ELR (cell line): ENCODE results near the gene PGBD5.

Experiments
- DNase-seq: peaks from one replicate; pipeline ENCODE4 v3.0.0-alpha.2; 2015; ENCODE audit warnings: low read depth

PGBD5 gene

DNA sequence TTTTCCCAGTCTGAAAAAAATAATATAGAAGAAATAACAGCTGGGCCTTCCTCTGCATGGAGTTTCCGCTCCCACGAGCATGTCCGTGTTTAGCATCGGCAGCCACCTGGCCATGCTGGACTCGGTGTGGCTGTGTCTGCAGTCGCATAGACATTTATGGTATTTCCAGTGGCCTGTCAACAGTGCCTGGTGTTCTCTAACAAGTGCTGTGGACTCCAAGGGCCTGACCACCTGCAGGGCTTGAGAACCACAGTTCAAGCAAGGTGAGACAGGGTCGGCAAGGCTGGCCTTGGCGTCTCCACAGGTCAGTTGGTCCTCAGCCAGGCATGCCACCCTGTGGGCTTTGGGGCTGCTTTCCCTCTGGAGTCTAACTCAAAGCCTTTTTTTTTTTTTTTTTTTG lies 124.8 kb downstream of the PGBD5 start:
- DNase-seq, result no peak

DNA sequence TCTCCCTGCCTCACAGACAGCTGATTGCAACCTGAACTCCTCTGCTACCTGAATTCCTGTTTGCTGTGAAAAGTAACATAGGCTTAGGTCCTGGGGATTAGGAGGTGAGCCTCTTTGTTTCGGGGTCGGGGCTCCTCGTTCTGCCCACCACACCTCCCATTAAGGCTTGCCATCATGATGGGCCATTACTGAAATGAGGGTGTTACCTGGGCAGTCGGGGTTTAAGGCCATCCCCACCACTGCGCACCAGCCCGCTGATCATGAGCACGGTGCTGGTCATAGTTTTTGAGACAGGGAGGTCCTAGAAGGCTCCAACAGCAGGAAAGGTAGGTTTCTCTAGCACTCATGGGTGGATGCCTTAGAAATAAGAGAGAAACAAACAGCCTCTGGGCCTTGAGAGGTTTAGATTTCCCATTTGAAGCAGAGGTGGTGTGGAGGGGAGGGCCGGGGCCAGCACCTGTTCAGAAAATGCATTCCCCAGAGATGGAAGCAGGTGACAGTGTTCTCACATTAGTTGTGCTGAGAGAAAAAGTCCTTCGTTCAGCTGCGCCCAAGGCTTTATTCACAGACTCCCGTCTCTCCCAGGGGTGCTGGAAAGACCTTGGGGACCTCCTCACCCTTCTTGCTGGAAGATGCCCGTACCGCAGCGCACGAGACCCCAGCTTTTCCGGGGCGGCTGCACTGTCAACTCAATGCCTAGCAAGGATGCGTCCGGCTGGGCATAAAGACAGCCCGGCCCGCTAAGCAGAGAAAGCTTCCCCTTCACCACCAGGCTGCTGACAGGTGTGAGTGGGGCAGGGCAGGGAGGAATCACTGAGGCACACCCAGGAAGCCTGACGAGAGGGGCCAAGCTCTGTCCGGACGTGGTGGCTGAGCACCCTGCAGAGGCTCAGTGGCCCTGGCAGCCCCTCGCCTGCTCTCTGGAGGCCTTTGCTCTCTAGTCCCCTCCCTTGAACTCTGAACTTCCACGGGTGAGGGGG lies 125.5 kb downstream of the PGBD5 start:
- DNase-seq, result no peak

DNA sequence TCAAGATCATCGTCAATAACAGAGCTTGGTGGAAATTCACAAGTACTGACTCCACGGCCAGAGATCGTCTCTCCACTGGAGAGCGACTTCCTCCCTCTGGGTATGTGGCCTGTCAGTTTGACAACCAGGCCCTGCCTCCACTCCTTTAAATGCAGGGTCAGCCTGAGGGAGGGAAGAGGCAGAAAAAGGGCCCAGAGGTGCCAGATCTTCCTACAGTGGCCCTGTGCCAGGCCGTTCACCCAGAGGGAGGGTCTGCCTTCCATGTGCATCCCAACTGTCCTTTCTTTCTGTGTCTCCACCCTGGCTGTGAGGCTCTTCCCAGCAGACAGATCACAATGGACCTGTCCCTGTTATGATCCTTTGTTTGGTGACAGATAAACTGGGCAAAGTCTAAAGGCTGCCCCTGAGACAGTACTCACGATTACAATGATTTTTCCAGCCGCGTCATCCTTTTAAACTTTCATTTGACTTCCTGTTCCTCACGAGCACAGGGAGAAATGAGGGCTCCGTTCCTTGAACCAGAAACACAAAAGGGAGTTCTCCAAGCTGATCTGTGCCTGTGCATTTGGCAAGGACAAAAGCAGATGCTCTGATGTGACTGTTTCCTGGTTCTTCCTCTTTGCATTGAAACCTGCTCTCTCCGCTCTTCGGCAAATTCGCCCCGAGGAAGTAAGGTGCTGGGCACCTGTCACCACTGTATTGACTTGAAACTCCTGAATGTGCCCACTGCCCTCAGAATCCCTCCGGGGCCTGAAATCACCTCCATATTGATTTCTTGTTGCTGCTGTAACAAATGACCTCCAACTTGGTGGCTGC lies 126.7 kb downstream of the PGBD5 start:
- no peak for DNase-seq

DNA sequence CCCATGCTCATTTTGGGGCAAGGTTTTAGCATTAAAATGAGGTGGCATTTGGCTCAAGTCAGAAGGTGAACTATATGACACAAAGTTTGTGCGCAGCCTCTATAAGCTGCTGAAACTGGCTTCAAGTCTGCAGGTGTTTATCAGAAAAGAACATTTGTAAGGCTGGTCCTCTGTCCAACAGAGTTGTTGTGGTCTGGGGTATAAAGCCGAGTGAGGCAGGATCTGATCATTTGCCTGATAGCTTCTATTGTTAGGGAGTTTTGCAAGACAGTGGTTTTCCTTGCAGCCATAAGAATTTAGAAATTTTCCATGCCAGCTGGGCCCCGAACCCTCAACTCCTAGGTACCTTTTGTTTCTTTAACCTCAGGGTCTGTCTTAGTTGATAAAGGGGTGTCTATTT lies 130.8 kb downstream of the PGBD5 start:
- DNase-seq, result no peak

DNA sequence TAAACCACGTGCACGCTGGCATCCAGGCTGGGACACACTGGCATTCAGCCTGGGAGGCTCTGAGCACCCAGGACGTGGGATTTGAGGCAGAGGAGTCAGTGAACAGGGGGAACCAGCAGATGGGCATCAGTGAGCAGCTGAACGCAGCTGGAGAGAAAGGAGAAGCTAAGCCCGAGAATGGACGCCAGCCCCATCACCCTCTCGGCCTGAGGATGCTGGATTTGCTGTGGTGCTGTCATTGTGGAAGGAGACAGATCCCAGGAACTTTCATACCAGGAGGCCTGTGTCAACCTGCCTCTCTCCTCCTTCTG lies 132.8 kb downstream of the PGBD5 start:
- DNase-seq, result no peak

DNA sequence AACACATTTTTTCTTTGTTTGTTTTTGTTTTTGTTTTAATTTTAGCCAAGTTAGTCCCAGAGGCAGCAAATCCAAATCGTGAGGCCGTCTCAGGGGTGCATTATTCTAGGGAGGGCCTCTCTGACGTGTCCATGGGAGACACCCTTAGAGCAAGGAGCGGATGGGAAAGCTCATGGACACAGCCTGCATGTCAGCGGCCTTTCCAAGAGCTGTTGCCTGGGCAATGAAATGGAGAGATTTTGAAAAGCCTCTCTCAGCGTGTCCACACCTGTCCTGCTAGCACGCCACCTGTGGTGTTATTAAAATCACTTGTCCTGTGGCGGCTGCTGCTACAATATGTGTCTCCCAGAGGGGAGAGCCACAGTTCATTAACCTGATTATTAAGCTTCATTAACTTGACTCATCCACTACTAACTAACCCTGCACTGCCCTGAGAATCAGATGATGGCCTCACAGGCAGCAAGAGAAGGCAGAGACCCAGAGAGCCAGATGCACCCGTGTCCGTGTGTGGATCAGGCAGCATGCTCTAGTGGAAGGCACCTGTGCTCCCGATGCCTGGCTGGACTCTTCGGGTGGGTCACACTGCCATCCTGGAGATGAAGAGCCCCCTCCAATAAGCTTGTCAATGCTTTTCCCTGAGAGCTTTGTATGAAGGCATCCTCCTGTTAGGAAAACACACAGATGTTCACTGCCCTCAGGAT lies 133.3 kb downstream of the PGBD5 start:
- DNase-seq, result no peak

DNA sequence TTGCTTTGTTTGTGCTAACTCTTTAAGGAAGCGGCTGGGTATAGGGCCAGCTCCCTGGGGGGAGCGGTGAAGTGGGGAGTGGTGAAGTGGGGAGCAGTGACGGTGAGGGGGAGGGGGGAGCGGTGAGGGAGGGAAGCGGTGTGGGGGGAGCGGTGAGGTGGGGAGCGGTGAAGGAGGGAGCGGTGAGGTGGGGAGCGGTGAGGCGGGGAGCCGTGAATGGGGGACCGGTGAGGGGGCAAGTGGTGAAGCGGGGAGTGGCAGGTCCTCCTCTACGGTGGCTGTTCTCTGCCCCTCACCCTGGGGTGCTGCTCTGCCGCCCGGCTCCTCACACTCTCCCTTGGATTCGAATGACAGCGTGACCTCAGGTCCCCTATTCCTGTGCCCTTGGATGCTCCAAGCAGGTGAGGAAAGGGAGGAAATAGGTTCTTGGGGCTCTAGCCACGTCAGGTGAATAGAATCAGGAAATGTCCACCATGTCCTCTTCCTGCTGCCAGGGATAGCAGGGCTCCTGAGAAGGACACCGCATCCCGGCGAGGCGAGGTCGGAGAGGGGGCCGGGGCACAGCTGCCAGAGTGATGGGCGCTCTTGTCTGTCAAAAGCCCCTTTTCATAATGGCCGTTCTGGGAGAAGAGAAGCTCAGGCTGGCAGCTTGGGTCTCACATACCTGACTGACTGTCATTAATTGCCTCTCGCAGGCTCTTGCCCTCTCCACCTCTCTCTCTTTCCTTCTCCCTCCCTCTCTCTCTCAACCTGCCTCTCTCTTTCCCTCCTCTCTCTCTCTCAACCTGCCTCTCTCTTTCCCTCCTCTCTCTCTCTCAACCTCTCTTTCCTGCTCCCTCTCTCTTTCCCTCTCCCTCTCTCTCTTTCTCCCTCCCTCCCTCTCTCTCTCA lies 134.2 kb downstream of the PGBD5 start:
- no peak for DNase-seq

DNA sequence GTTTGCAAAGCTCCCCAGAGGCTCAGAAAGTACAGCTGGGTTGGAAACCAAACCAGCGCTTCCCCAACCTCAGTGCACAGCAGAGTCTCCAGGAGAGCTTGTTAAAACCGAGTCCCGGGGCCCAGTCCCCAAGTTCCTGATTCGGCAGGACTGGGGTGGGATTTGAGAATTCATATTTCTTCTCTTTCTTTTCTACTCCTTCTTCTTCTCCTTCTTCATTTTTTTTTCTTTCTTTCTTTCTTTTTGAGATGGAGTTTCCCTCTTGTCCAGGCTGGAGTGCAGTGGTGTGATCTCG lies 136.8 kb downstream of the PGBD5 start:
- DNase-seq, result no peak

DNA sequence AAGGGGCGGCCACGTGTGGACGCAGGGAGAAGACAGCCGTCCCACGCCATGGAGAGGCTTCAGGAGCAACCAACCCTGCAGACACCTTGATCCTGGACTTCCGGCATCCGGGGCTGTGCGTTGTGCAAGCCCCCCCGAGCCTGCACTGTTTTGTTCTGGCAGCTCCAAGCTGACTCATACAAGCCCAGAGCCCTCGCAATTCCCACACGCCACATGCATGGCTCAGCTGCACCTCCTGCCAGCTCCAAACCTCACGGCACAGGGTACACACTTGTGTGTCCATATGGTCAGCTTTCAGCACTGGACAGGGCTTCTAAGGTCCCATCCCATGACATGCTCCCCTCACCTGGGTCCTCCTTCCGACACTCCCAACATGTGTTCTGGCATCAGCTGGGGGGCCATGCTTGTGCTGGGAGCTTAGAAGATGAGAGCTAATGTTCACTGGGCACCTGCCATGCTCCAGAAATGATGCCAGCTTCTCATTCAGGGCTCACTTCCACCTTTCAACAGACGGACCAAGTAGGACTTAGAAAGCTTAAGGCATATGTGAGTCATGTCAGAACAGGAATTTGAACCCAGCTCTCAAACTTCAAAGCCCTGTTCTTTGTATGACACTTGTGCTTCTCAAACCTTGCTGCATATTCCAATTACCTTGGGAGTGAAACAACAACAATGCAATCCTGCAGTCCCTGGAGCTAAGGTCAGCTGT lies 137.3 kb downstream of the PGBD5 start:
- DNase-seq, result peak; percentile 32

DNA sequence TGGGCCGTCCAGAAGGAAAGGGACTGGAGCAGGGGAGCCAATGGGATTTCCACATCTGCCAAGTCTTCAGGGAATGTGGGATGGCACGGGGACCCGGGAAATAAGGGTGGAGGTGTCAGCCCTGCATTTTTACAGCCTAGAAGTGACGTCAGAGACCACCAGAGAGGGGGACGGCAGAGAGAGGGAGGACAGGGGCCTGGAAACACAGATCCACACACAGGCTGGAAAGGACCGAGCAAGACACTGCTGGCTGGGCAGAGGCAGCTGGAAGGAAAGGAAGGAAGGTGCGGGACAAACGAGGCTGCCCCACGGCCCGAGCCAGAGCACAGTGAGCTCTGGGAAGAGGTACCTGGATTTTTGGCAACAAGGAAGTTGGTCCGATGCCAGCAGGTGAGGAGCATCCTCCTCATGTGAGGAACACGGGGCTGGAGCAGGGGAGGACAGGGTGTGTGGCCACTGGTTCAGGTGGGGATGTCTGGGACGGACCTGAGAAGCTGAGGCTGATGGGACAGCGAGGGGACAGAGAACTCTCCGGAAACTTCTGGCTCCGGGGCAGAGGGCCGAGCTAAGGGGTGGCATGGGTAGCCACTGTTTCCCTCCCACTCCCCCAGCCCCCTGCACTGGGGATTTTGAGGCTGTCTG lies 138.3 kb downstream of the PGBD5 start:
- no peak for DNase-seq

DNA sequence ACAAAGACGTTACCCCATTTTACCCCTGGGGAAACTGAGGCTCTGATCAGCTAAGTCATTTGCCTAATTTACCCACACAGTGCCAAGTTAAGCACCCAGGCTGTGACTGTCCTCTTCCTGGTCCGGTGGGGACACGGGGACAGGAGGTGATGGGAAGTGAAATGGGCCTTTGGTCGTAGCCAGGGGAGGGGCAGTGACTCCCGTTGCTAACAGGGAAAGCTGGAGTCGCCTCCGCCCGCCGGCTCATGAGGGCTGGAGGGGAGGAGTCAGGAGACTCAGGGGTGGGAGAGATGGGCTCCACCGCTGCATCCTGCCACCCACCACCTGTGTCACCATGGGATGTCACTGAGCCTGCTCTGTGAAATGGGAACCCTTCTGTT lies 139.3 kb downstream of the PGBD5 start:
- no peak for DNase-seq

DNA sequence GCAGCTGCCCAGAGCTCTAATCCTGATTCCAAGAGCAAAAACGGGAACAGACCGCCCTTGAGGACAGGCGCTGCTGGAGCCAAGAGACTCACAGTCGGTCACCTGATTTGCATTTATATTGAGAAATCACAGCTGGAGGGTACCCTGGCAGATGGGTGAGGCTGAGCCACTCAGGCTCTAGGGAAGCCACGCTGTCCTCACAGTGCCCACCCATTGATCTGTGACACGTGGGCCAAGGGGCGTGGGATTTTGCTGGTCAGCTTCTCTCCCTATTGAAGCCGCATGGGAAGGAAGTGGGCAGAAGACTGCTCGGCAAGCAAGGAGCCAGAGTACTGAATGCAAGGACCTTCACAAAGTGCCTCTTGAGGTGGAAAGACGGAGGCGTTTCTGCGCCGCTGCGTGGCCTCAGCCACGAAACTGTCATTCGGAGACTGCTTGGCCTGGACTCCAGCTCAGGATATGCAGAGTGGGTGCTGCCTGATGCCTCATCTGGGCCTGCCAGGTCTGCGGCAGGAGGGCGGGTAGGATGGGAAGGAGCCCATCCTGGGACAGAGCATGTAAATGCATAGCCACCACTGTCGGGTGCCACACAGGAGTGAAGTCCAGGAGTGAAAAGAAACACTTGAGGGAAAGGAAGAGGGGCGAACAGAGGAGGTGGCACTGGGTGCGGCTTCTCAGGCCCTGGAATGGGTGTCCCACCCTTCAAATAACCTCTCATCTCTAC lies 139.8 kb downstream of the PGBD5 start:
- DNase-seq, result no peak

DNA sequence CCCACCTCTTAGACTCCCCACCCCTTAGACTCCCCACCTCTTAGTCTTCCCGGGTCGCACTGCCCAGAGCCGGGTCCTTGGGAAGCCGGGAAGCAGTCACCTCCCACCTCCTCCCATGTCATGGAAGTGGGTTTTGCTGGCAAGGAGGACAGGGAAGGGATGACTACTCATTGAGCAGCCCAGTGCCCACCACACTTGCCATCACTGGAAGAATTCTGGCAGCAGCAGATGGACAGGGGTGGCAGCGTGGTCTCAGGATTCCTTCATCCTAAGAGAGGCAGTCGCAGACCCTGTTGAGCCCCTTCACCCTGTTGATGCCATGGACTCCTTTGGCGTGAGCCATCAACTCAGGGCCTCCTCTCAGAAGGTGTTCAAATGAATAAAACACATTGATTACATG lies 140.8 kb downstream of the PGBD5 start:
- DNase-seq, result no peak

DNA sequence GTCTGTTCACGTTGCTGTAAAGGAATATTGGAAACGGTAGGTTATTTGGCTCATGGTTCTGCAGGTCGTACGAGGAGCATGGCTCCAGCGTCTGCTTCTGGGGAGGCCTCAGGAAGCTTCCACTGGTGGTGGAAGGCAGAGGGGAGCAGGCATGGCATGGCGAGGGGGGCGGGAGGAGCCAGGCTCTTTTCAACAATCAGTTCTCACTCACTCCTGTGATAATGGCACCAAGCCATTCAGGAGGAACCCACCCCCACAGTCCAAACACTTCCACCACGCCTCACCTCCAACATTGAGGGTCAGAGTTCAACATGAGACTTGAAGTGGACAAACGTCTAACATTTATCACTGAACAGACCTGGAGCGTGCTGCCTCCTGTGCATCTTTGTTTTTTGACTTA lies 141.2 kb downstream of the PGBD5 start:
- DNase-seq, result no peak

DNA sequence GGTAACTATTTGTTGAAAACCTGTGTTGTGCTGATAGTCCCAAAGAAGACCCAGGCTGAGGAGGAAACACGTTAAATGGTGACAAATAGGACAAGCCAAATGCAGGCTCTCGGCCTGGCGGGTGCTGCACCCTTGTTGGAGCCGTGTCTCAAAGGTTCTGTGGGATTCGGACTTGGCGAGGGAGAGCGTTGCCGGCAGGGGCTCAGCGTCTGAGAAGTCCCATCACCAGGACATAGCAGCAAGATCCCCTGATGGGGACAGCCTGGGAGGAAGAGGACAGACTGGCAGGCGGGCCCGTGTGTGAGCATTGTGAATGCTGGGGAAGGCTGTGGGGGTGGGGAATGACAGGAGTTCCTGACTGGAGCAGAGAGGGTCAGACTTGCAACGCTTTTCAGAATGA lies 142.5 kb downstream of the PGBD5 start:
- no peak for DNase-seq

DNA sequence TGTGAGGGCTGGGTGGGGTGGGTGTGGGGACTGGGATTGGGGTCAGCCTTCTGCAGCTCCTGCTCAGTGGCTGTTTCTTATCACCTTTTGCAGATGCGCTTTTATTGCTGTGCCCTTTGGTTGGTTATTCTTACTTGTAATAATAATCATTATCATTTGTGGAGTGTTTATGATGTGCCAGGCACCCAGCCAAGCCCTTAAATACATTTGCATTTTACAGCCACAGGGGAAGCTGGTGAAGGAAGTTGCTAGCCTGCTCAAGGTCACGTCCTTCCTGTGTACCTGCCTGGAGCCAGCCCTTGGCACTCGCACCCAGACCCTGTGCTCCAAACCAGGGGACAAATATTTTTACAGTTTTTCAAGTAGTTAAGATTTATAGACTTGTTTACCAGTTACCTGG lies 144.0 kb downstream of the PGBD5 start:
- DNase-seq, result no peak

DNA sequence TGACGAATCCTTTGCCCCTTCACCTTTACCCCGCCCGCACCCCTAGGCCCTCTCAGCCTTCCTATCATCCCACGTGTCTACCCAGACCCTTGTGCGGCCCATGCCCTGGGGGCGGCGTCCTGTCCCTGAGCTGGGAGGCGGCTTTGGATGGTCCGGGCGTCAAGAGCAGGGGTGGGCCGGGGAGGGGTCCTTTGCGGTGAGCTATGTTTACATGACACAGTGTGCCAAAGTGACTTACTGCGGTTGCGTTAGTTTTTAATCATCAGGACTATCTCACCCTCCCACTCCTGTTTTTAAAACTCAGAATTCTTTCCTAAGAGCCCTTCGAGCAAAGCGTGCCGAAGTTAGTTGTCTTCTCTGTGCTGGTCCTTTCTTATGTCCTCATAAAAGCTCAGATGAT lies 144.6 kb downstream of the PGBD5 start:
- no peak for DNase-seq

DNA sequence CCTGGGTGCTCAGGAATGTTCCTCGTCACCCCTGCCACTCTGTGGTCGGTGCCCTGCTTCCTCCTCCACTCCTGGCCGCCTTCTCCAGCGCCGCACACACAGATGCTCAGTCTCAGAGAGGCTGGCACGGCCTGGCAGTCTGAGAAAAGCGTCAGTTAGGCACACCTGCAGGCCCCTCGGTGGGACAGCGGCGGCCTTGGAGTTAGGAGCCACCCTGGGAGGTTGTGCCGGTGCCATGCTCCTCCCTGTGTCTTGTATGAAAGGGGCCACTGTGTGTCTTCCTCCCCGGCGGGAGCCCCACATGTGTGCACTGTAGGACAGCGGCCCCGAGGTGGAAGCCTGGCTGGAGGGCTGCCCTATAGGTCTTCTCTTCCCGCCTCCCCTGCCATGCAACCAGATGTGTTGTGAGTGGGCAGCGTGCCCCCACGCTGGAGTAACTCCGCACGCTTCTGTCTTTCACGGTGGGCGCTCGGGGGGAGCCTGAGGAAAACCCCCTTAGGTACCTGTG lies 145.2 kb downstream of the PGBD5 start:
- no peak for DNase-seq

DNA sequence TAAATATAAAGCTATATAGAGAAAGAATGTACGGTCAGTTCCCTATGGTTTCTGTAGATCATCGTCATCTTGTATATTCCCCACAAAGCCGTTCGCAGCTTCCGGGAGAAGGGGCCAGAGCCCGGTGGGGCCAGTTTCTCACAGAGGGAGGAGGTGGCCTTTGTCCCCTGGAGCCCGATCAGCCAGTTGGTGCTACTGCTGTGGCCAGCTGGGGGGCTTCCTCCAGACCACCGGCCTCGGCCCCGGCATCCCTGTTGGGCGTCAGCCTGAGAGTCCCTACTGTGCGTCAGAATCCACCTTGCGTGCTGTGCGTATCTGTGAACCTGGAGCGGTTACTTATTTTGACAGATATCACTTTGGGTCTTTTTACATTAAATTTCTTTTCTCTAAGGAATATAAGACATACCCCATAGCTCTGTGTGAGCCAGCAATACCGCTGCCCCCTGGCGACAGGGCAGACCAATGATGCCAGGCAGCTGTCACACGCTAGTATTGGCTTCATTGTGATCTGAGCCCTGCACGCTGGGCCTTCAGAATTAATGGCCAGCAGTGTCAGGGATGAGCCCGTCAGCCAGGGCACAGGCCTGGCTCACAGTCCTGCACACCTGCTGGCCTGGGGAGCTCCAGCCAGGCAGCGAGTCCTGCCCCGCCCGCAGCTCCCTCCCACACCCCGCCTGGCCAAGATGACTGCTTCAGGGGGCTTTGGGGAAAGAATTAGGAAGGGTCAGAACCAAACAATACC lies 145.9 kb downstream of the PGBD5 start:
- DNase-seq, result no peak
